K562 (cell line): ENCODE results near the gene MLC1. TPM values are rescaled to one million over a fixed set of nuclear protein-coding genes. Genes with fewer than 3 reads are reported as not detected.

ENCODE experiments used
- ATAC-seq: fragments of 200-7000 bp; cut with Tn5 transposase; 3 replicates; pipeline ENCODE4 v1.9.1; 2020; ENCODE audit warnings: moderate library complexity
- BruUV-seq: library from RNA; stranded (reverse); fragments of 400-500 nt; replicated peaks from 2 replicates; lab custom pipeline; 2021; lab: Mats Ljungman, UMichigan
- CTCF ChIA-PET: fragments of 300-600 bp; formaldehyde crosslinking; extraction: SDS; loops from one replicate; lab custom pipeline; 2021; ENCODE audit warnings: low intra/inter-chr PET ratio; lab: Yijun Ruan, JAX
- POLR2A ChIA-PET: fragments of 300-600, 350-650 bp; sonication (Branson Sonifier 250); formaldehyde crosslinking; extraction: SDS; loops from one replicate; lab custom pipeline; 2021; ENCODE audit warnings: antibody characterized with exemption, inconsistent platforms; lab: Yijun Ruan, JAX
- DNase-seq, 4 experiments: peaks; one replicate each; pipeline versions ENCODE4 v3.0.0 to v3.0.0-alpha.2; 2011 to 2018; ENCODE audit warnings: low spot score in 3 of 4, mixed read lengths in 3 of 4; ENCODE audit errors: extremely low read depth in 1 of 4
- FAIRE-seq: peaks from 2 replicates; lab custom pipeline; 2011; peaks lifted over from hg19 to GRCh38; lab: Jason Lieb, UNC
- H2AFZ ChIP-seq: 2 replicates; pipeline ENCODE4 v1.6.0; 2011; ENCODE audit warnings: low read depth, low read length, control low read depth, inconsistent platforms
- H3K27ac ChIP-seq: fragments of 200-600 bp; 3 replicates; pipeline ENCODE4 v1.8.0; 2011; ENCODE audit warnings: low read depth, mild to moderate bottlenecking, control low read depth, inconsistent platforms, low read length, moderate library complexity, mixed read lengths; ENCODE audit errors: extremely low read depth
- H3K27me3 ChIP-seq, 2 experiments: fragments of 300-600 bp in 1 of 2; 2 replicates in 1 of 2; 3 replicates in 1 of 2; pipeline versions ENCODE4 v1.6.0 to v1.8.0; 2011; ENCODE audit warnings: inconsistent platforms in 2 of 2, low read length in 2 of 2, mild to moderate bottlenecking in 1 of 2, mixed read lengths in 1 of 2, moderate library complexity in 1 of 2; ENCODE audit not compliant: control insufficient read depth in 2 of 2, insufficient read depth in 2 of 2
- H3K36me3 ChIP-seq: fragments of 300-600 bp; 3 replicates; pipeline ENCODE4 v1.8.0; 2011; ENCODE audit warnings: mild to moderate bottlenecking, low read length, inconsistent platforms; ENCODE audit not compliant: control insufficient read depth, insufficient read depth
- H3K4me1 ChIP-seq, 2 experiments: fragments of 200-600 bp in 1 of 2; replicated peaks in 1 of 2; 2 replicates in 1 of 2; 3 replicates in 1 of 2; pipeline versions ENCODE4 v1.5.1 to v1.8.0; 2011; ENCODE audit warnings: inconsistent platforms in 2 of 2, low read length in 2 of 2, mild to moderate bottlenecking in 1 of 2, mixed read lengths in 1 of 2, moderate library complexity in 1 of 2; ENCODE audit not compliant: control insufficient read depth in 2 of 2, insufficient read depth in 2 of 2
- H3K4me2 ChIP-seq: 2 replicates; pipeline ENCODE4 v1.6.1; 2011; ENCODE audit warnings: low read length, control low read depth, inconsistent platforms, mixed read lengths; ENCODE audit not compliant: insufficient read depth
- H3K4me3 ChIP-seq: fragments of 200-600 bp; sonication (generic), shearing (Covaris generic); 2 replicates; pipeline ENCODE4 v1.5.1; 2016; ENCODE audit warnings: control low read depth, inconsistent platforms
- H3K79me2 ChIP-seq: fragments of 200-600 bp; 3 replicates; pipeline ENCODE4 v1.8.0; 2011; ENCODE audit warnings: low read length, inconsistent platforms; ENCODE audit not compliant: control insufficient read depth, insufficient read depth
- H3K9ac ChIP-seq, 2 experiments: 2 replicates each; pipeline versions ENCODE4 v1.6.0 to v1.6.1; 2011; ENCODE audit warnings: low read depth in 2 of 2, low read length in 2 of 2, control low read depth in 1 of 2, inconsistent platforms in 1 of 2, mild to moderate bottlenecking in 1 of 2, mixed read lengths in 1 of 2; ENCODE audit not compliant: insufficient read depth in 1 of 2
- H3K9me1 ChIP-seq: one replicate; pipeline ENCODE4 v1.6.0; 2011; ENCODE audit warnings: inconsistent platforms, mild to moderate bottlenecking, low read length, moderate library complexity; ENCODE audit not compliant: control insufficient read depth, insufficient read depth
- H3K9me3 ChIP-seq: replicated peaks from 2 replicates; pipeline ENCODE4 v1.5.1; 2011; ENCODE audit warnings: low read depth, low read length, inconsistent platforms; ENCODE audit not compliant: control insufficient read depth, insufficient read depth
- H4K20me1 ChIP-seq: replicated peaks from 2 replicates; pipeline ENCODE4 v1.6.1; 2011; ENCODE audit warnings: low read length, inconsistent platforms, mixed read lengths; ENCODE audit not compliant: control insufficient read depth, insufficient read depth
- BRF2 ChIP-seq: IDR thresholded peaks from 3 replicates; pipeline ENCODE4 v1.6.1; 2011; ENCODE audit warnings: borderline replicate concordance, mild to moderate bottlenecking; ENCODE audit not compliant: insufficient read length, insufficient read depth
- DNMT1 ChIP-seq: fragments of 450-650 bp; IDR thresholded peaks from 2 replicates; pipeline ENCODE4 v1.6.1; 2016; ENCODE audit warnings: antibody characterized with exemption, mild to moderate bottlenecking
- GTF2B ChIP-seq: IDR thresholded peaks from 2 replicates; pipeline ENCODE4 v1.6.1; 2011; ENCODE audit not compliant: insufficient read length; ENCODE audit errors: extremely low read depth
- NR3C1 ChIP-seq: sonication (generic); formaldehyde crosslinking; IDR thresholded peaks from 2 replicates; pipeline ENCODE4 v1.8.1; 2022; ENCODE audit warnings: missing genetic modification reagents
- PATZ1 ChIP-seq: fragments of 250-450 bp; sonication (Bioruptor Pico); IDR thresholded peaks from 2 replicates; pipeline ENCODE4 v1.5.0; 2020; ENCODE audit warnings: mild to moderate bottlenecking, borderline replicate concordance
- PHB2 ChIP-seq: fragments of 450-650 bp; IDR thresholded peaks from 2 replicates; pipeline ENCODE4 v1.6.1; 2017; ENCODE audit warnings: low read depth
- RCOR1 ChIP-seq, 2 experiments: IDR thresholded peaks; 2 replicates each; pipeline ENCODE4 v1.6.1; 2012; ENCODE audit warnings: low read depth in 2 of 2, low read length in 2 of 2, borderline replicate concordance in 1 of 2, improper control_type of control experiment in 1 of 2
- STAT6 ChIP-seq: sonication (generic); formaldehyde crosslinking; IDR thresholded peaks from 2 replicates; pipeline ENCODE4 v1.8.1; 2023; ENCODE audit warnings: mild to moderate bottlenecking, missing genetic modification reagents
- TCF3 ChIP-seq: sonication (generic); formaldehyde crosslinking; IDR thresholded peaks from 2 replicates; pipeline ENCODE4 v1.4.0; 2020; ENCODE audit warnings: mild to moderate bottlenecking, missing genetic modification reagents
- ZFP36 ChIP-seq: fragments of 150-350 bp; IDR thresholded peaks from 2 replicates; pipeline ENCODE4 v1.6.1; 2018; ENCODE audit warnings: low read length, low read depth; ENCODE audit not compliant: partially characterized antibody
- ZHX1 ChIP-seq: fragments of 150-350 bp; conservative IDR thresholded peaks from 2 replicates; pipeline ENCODE4 v1.6.1; 2014; ENCODE audit warnings: low read length
- WGBS: fragments of 100-300 bp; shearing (Covaris generic); methylation state at CpG from one replicate; pipeline ENCODE4 v1.1.6; 2016; ENCODE audit warnings: low coverage, mixed read lengths; ENCODE audit not compliant: insufficient coverage; ENCODE audit errors: missing lambda C conversion rate; 5-methylcytosine and 5-hydroxymethylcytosine counted together
- in situ Hi-C: fragments of 300-500 bp; cut with MboI; formaldehyde crosslinking; loops from 4 replicates; pipeline ENCODE4 v1.15.0; 2018; ENCODE audit warnings: inconsistent platforms, mixed read lengths
- intact Hi-C: fragments of 100-400 bp; cut with micrococcal nuclease; formaldehyde crosslinking; loops from 2 replicates; pipeline ENCODE4 v1.14.2; 2022
- polyA plus RNA-seq, 8 experiments: library from polyadenylated mRNA; depleted of rRNA in 4 of 8; stranded (reverse) in 5 of 8; unstranded in 3 of 8; fragments of >200 nt; fragmentation: Nextera tagmentation in 2 of 8; fragmentation: Illumina TruSeq in 1 of 8; extraction: Ambion mirVana in 2 of 8; extraction: Trizol in 1 of 8; gene quantifications; 2 replicates each; pipeline versions ENCODE4 v1.2.1 to v1.2.3, GENCODE V29; 2011 to 2014; ENCODE audit warnings: inconsistent platforms in 1 of 8, missing spikeins in 1 of 8
- total RNA-seq, 7 experiments: library from RNA; depleted of rRNA in 6 of 7; stranded (reverse); fragments of >200 nt in 6 of 7; fragmentation: Illumina TruSeq in 2 of 7; extraction: Trizol in 2 of 7; gene quantifications; 2 replicates each; pipeline versions ENCODE4 v1.2.1 to v1.2.3, GENCODE V29; 2011 to 2021; ENCODE audit warnings: low replicate concordance in 1 of 7

MLC1 gene
- total and polyA plus RNA-seq, 9 of the 15 experiments (the other 6 are each of a cell fraction or from before 2014, with no cell fraction given) = 0.06 to 0.98 (median 0.39) TPM

GRCh38 chr22:50129121-50129736 is 44.0 kb upstream of the MLC1 start (continued):
- TF ChIP-seq PHB2 = no peak
- no peak for TF ChIP-seq ZFP36
- no peak for TF ChIP-seq PATZ1 (CRISPR knock-in tag)

GRCh38 chr22:50125029-50125428 is 39.8 kb upstream of the MLC1 start:
- intact Hi-C loops (no loop called here), in situ Hi-C loops (no loop called here)
- 54% methylated on average over 9 of the region's 9 CpGs for WGBS
- no peaks in the 10 kb centered on the region for H3K9me1 ChIP-seq
- no peak for DNase-seq
- H3K9me3 ChIP-seq = peaks cover 2% of the 10 kb centered on the region; the same call in 1 of the 2 replicates
- FAIRE-seq = no peak
- H3K4me3 ChIP-seq = no peak overlapping the region
- CTCF ChIA-PET = no interaction called here
- H2AFZ ChIP-seq = no peak overlapping the region
- no peaks in the 10 kb centered on the region for H3K79me2 ChIP-seq
- no peaks in the 10 kb centered on the region for H3K27me3 ChIP-seq
- BruUV-seq = no TSS peak
- no peaks in the 10 kb centered on the region for H4K20me1 ChIP-seq
- H3K4me2 ChIP-seq = no peak overlapping the region
- no peak for ATAC-seq
- H3K27ac ChIP-seq = no peak overlapping the region
- peaks cover 0 to 2% of the 10 kb centered on the region in 2 experiments; a peak in 1 of 5 replicates for H3K4me1 ChIP-seq
- POLR2A ChIA-PET = no interaction called here
- H3K9ac ChIP-seq = no peak overlapping the region
- no peaks in the 10 kb centered on the region for H3K36me3 ChIP-seq
- TF ChIP-seq RCOR1 (IDR thresholded peaks at IDR 0.05; ENCODE audit: borderline replicate concordance in 1 of 2, low read depth in 2 of 2, low read length in 2 of 2) (no peak), TCF3 (CRISPR knock-in tag) (no peak), GTF2B (no peak), NR3C1 (CRISPR knock-in tag) (no peak), BRF2 (no peak), DNMT1 (no peak), STAT6 (CRISPR knock-in tag) (no peak), ZHX1 (no peak)
